T-helper 1 cell treated with Interleukin-12 subunit alpha and Interleukin-12 subunit beta and Interleukin-4 antibody, amounts not matched to agents 30 ng/mL and 1 ng/mL, for 36 hours (primary cell): Measurements from ENCODE around the gene FCAR. TPM values are rescaled to one million over a fixed set of nuclear protein-coding genes. Genes with fewer than 3 reads are reported as not detected.

ENCODE experiments used
- total RNA-seq: library from RNA; stranded (reverse); gene quantifications from 2 replicates; pipeline ENCODE4 v1.2.3, GENCODE V29; 2022

FCAR gene
- total RNA-seq, 1 donor from 2014 or later, result not detected

Other genes starting within 250 kb of the FCAR start
- not detected in 2 replicates for gene LILRB1, start 243.8 kb upstream of the FCAR start, total RNA-seq
- gene LILRB4, start 211.2 kb upstream of the FCAR start, total RNA-seq, result 0.22 TPM in 1 of 2 replicates, not detected in the other
- not detected in 2 replicates for gene KIR3DL3, start 149.8 kb upstream of the FCAR start, total RNA-seq
- 0.34 TPM in 1 of 2 replicates, not detected in the other for gene KIR2DL3, start 135.7 kb upstream of the FCAR start, total RNA-seq
- gene KIR2DL1, start 104.4 kb upstream of the FCAR start, total RNA-seq, result not detected in 2 replicates
- gene KIR2DL4, start 70.6 kb upstream of the FCAR start, total RNA-seq, result not detected in 2 replicates
- gene KIR3DL1, start 57.8 kb upstream of the FCAR start, total RNA-seq, result 0.17 TPM in 1 of 2 replicates, not detected in the other
- not detected in 2 replicates for gene KIR2DS4, start 41.6 kb upstream of the FCAR start, total RNA-seq
- 0.80 and 0.96 TPM in 2 replicates for gene KIR3DL2, start 23.8 kb upstream of the FCAR start, total RNA-seq
- gene NCR1, start 31.9 kb downstream of the FCAR start, total RNA-seq, result not detected in 2 replicates
- 0.12 and 0.20 TPM in 2 replicates for gene NLRP7, start 73.3 kb downstream of the FCAR start, total RNA-seq
- 23.6 TPM in 2 replicates for gene NLRP2, start 92.1 kb downstream of the FCAR start, total RNA-seq
- gene GP6, start 164.0 kb downstream of the FCAR start, total RNA-seq, result 0.49 and 0.64 TPM in 2 replicates
- gene RDH13, start 188.9 kb downstream of the FCAR start, total RNA-seq, result 19.6 and 20.9 TPM in 2 replicates
- gene EPS8L1, start 201.6 kb downstream of the FCAR start, total RNA-seq, result 4.1 and 4.2 TPM in 2 replicates
- gene PPP1R12C, start 243.4 kb downstream of the FCAR start, total RNA-seq, result 153 TPM in 2 replicates